ENCODE measurements around the gene CASP6.

- TF ChIP-seq POLR2A (IDR thresholded peaks at IDR 0.05) (no peak), EP300 (IDR thresholded peaks at IDR 0.05) (no peak)
These were observed 1.5 kb downstream of the CASP6 start for GRCh38 chr4:109701566-109702410.
